Activated CD8-positive, alpha-beta memory T cell treated with anti-CD3 and anti-CD28 coated beads, Interleukin-2, amount 10 ng/mL, durations not matched to agents 7 days and 5 days (primary cell): ENCODE results near the gene COL25A1. TPM values are rescaled to one million over a fixed set of nuclear protein-coding genes. Genes with fewer than 3 reads are reported as not detected.
"Not testable (repeated sequence)": the region's sequence is repeated elsewhere in the genome, so short reads cannot be mapped to it uniquely, and the experiment has no call there.

Experiments used
- ATAC-seq: fragments of 150-1000 bp; cut with Tn5 transposase; one replicate; pipeline ENCODE4 v1.10.0; 2021; ENCODE audit warnings: moderate library complexity
- CTCF ChIA-PET: fragments of 350-600 bp; sonication (Branson Sonifier 250); formaldehyde crosslinking; loops from one replicate; lab custom pipeline; 2021; ENCODE audit warnings: antibody characterized with exemption; lab: Charles Lee
- DNase-seq: peaks from one replicate; pipeline ENCODE4 v3.0.0-alpha.2; 2020
- H3K27ac Mint-ChIP-seq: one replicate; pipeline ENCODE4 v1.8.0; 2021; ENCODE audit warnings: mild to moderate bottlenecking, mixed read lengths
- H3K27me3 Mint-ChIP-seq: one replicate; pipeline ENCODE4 v1.8.0; 2021; ENCODE audit warnings: mixed read lengths
- H3K36me3 Mint-ChIP-seq: one replicate; pipeline ENCODE4 v1.8.0; 2021; ENCODE audit warnings: mild to moderate bottlenecking, mixed read lengths
- H3K4me1 Mint-ChIP-seq: one replicate; pipeline ENCODE4 v1.8.0; 2021; ENCODE audit warnings: mixed read lengths
- H3K4me3 Mint-ChIP-seq: one replicate; pipeline ENCODE4 v1.8.0; 2021; ENCODE audit warnings: mild to moderate bottlenecking, moderate library complexity, mixed read lengths
- H3K9me3 Mint-ChIP-seq: one replicate; pipeline ENCODE4 v1.8.0; 2022; ENCODE audit warnings: low read depth, mixed read lengths
- total RNA-seq, 2 experiments: library from RNA; stranded (reverse); gene quantifications; one replicate each; pipeline ENCODE4 v1.2.3, GENCODE V29; 2021

Gene COL25A1
- total RNA-seq, 2 experiments from 2014 or later, result not detected

DNA sequence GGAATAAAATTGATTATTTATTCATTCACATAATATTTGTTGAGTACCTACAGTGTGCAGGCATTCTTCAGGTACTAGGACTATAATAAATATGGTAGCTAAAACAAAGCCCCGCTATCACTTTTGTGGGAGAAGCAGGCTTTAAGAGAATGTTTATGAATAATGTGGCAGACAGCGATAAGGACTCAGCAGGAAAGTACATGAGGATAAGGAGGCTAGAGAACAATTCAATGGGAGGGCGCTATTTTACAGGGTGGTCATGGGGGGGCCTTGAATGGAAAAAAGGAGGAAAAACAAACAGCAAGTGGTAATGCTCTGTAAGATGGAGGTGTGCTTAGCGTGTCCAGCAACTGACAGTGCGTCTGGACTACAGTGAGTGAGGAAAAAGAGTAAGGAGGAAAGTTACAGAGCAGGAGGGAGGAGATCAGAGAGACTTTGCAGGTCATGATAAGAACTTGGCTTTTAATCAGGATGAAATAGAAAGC lies 275.4 kb downstream of the COL25A1 start:
- H3K4me1 Mint-ChIP-seq, result no peaks in the 10 kb centered on the region
- ATAC-seq, result no peak
- no peak overlapping the region for H3K4me3 Mint-ChIP-seq
- H3K36me3 Mint-ChIP-seq, result no peaks in the 10 kb centered on the region
- no peak overlapping the region for H3K27ac Mint-ChIP-seq
- no peak for DNase-seq
- CTCF ChIA-PET, result no interaction called here
- peaks cover 3% of the 10 kb centered on the region for H3K27me3 Mint-ChIP-seq
- H3K9me3 Mint-ChIP-seq, result no peaks in the 10 kb centered on the region

DNA sequence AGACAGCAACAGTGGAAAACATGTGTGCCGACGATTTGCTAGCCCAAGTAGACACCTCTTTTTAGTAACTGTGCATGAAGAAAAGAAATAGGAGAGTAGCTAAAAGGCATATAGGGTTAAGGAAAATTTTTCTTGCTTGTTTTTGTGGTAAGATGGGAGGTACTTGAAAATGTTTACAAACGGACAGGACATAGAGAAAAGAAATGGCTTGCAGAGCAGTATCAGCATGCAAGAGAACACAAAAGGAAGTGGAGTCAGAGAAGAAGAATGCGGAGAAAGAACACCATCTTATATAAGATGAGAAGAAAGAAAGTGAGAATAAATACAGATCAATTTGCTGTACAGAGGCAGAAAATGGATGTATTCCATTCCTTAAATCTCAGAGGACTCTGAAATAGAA lies 275.9 kb downstream of the COL25A1 start:
- Mint-ChIP-seq H3K27ac (no peak overlapping the region), H3K27me3 (peaks cover 3% of the 10 kb centered on the region), H3K4me3 (no peak overlapping the region), H3K9me3 (no peaks in the 10 kb centered on the region), H3K4me1 (no peaks in the 10 kb centered on the region), H3K36me3 (no peaks in the 10 kb centered on the region)
- CTCF ChIA-PET, result no interaction called here
- ATAC-seq (no peak), DNase-seq (no peak)

DNA sequence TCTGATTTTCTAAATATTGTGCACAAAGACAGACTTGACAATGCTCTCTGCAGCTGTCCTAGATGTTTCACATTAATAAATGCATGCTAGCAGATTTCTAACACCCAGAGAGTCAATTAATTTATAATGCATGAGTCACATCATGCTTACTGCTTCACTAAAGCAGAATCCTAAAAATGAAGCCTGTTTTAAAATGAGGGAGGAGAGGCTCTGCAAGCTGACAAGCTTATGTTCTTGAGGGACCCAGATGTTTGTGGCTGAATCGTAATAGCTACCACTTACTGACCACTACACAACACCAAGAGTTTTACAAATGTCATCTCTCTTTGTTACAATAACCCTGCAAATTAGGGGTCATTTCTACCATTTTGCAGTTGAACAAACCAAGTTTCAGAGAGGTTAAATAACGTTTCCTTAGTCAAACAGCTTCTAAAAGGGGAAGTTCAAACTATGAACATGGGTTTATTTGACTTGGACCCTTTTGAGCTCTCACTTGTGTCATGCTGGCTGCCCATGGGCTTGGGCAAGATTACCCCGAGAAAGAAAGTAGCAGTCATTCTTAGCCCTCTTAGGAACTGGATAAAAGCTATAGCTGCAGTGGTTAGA lies 276.9 kb downstream of the COL25A1 start:
- H3K27ac Mint-ChIP-seq, result no peak overlapping the region
- H3K27me3 Mint-ChIP-seq, result peaks cover 3% of the 10 kb centered on the region
- peaks cover 3% of the 10 kb centered on the region for H3K9me3 Mint-ChIP-seq
- no peak for ATAC-seq
- CTCF ChIA-PET, result no interaction called here
- no peaks in the 10 kb centered on the region for H3K36me3 Mint-ChIP-seq
- no peak overlapping the region for H3K4me3 Mint-ChIP-seq
- H3K4me1 Mint-ChIP-seq, result no peaks in the 10 kb centered on the region
- no peak for DNase-seq

DNA sequence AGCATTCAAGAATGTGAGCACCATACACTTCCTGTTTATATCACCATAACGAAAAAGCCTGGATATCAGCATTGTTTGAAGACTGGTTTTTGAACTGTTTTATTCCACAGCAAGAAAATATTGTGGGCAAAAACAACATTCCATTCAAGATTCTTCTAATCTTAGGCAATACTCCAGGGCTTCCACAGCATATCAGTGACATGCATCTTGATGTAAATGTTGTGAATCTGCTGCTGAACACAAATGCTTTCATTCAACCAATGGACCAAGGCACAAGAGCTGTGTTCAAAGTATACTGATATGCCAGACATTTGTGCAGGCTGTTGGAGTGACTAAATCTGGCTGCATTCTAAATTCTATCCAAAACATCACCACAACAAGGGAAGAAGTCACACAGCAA lies 279.5 kb downstream of the COL25A1 start:
- no peak for DNase-seq
- ATAC-seq, result no peak
- Mint-ChIP-seq H3K4me3 (no peak overlapping the region), H3K27ac (no peak overlapping the region), H3K9me3 (peaks cover 3% of the 10 kb centered on the region), H3K4me1 (no peaks in the 10 kb centered on the region), H3K27me3 (no peaks in the 10 kb centered on the region), H3K36me3 (no peaks in the 10 kb centered on the region)
- CTCF ChIA-PET, result no interaction called here

DNA sequence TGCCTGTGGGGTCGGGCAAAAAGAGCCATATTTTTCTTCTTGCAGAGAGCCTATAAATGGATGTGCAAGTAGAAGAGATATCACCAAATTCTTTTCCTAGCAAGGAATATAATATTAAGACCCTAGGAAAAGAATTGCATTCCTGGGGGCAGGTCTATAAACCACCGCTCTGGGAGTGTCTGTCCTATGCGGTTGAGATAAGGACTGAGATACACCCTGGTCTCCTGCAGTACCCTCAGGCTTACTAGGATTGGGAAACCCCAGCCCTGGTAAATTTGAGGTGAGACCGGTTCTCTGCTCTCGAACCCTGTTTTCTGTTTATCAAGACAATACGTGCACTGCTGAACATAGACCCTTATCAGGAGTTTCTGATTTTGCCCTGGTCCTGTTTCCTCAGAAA lies 280.8 kb downstream of the COL25A1 start:
- H3K4me1 Mint-ChIP-seq, H3K36me3 Mint-ChIP-seq, CTCF ChIA-PET, H3K27ac Mint-ChIP-seq, H3K9me3 Mint-ChIP-seq, DNase-seq, H3K4me3 Mint-ChIP-seq, ATAC-seq, H3K27me3 Mint-ChIP-seq: not testable (repeated sequence)

DNA sequence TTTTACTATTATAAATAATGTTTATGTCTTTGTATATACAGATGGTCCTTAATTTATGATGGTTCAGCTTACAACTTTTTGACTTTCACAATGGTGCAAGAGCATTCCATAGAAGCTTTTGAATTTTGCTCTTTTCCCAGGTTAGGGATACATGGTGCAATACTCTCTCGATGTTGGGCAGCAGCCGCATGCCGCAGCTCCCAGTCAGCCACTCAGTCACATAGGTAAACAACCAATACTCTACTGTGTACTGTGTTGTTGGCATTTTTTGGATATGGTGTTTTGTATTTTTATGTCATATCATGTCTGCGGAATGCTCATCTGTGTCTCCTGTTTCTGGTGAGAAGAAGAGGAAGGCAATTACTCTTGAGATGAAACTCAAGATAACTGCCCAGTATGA lies 281.6 kb downstream of the COL25A1 start:
- Mint-ChIP-seq H3K27ac (no peak overlapping the region), H3K9me3 (peaks cover 3% of the 10 kb centered on the region), H3K27me3 (no peaks in the 10 kb centered on the region), H3K36me3 (no peaks in the 10 kb centered on the region), H3K4me1 (no peaks in the 10 kb centered on the region), H3K4me3 (no peak overlapping the region)
- ATAC-seq (no peak), DNase-seq (no peak)
- CTCF ChIA-PET, result no interaction called here

DNA sequence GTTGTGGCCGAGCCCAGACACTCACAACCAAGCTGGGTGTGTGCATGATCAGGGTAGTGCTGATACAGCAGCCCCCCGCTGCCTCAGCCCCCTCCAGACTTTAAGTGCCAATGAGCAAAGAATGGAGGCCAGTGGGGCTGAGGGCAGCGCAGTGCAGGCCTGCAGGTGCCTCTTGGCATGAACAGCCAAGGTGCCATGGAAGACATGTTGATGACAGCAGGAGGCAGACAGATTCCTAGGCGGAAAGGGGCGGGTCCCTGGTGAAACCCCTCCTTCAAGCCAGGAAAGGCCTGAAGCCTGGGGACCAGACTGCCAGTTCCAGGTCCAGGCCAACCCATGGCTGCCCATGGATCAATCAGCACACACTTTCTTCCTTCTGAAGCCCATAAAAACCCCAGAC lies 286.3 kb downstream of the COL25A1 start:
- H3K4me1 Mint-ChIP-seq, result no peaks in the 10 kb centered on the region
- H3K36me3 Mint-ChIP-seq, result no peaks in the 10 kb centered on the region
- ATAC-seq (no peak), DNase-seq (no peak)
- H3K27ac Mint-ChIP-seq, result no peak overlapping the region
- no peaks in the 10 kb centered on the region for H3K27me3 Mint-ChIP-seq
- no peak overlapping the region for H3K4me3 Mint-ChIP-seq
- peaks cover 3% of the 10 kb centered on the region for H3K9me3 Mint-ChIP-seq
- CTCF ChIA-PET, result no interaction called here

DNA sequence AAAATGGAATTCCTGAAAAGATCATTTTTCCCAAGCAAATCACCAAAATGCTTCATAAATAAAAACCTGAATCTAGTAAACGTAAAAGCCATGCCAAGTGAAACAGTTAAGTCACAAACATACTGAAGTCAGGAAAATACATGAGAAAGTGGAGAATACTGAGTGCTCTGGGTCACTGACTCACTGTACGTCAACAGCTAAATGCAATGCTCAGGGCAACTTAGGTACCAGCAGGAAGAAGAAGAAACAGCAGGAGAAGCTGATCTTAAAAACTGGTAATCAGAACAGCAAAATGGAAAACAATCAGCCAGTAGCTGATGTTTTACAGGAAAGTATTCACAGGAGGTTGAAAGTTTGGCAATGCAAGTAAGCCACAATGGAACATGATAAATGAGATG lies 287.0 kb downstream of the COL25A1 start:
- ATAC-seq (no peak), DNase-seq (no peak)
- Mint-ChIP-seq H3K27ac (no peak overlapping the region), H3K9me3 (no peaks in the 10 kb centered on the region), H3K36me3 (no peaks in the 10 kb centered on the region), H3K4me3 (no peak overlapping the region), H3K4me1 (no peaks in the 10 kb centered on the region), H3K27me3 (no peaks in the 10 kb centered on the region)
- CTCF ChIA-PET, result no interaction called here

DNA sequence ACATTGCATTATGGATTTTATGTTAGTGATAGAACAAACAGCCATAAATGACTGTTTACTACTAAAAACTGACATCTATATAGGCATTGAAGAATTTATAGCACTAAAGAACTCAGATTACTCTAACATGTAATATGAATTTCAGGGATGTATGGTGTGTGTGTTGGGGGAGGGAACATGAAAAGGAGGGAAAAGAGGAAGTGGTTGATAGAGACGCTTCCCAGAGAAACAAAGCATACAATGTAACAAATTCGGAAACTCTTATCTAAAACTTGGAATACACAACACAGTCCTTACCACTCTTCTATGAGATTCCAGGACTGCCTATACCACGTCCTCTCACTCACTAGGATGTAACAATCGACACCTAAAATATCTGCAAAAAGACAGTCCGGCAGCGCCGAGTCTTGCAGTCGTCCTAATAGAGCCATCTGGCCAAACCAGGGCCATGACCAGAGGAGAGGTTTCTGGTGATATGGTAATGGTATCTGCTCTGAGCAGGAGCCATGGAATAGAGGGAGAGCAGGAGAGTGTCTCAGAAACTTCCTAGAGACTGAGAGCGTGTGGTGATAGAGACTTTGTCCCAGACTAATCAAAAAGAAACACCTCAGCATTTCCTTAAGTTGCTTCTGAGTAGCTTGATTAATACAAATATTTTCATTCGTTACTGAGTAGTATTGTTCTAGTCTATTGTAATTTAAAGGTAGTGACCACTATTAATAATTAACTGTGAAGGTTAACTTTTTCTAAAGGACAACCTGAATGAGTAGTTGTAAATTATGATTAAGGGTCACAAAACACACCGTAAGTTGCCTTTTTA lies 287.7 kb downstream of the COL25A1 start:
- no peaks in the 10 kb centered on the region for H3K9me3 Mint-ChIP-seq
- H3K4me3 Mint-ChIP-seq, result no peak overlapping the region
- H3K27ac Mint-ChIP-seq, result no peak overlapping the region
- DNase-seq (no peak), ATAC-seq (no peak)
- no peaks in the 10 kb centered on the region for H3K36me3 Mint-ChIP-seq
- no peaks in the 10 kb centered on the region for H3K4me1 Mint-ChIP-seq
- CTCF ChIA-PET, result no interaction called here
- no peaks in the 10 kb centered on the region for H3K27me3 Mint-ChIP-seq

DNA sequence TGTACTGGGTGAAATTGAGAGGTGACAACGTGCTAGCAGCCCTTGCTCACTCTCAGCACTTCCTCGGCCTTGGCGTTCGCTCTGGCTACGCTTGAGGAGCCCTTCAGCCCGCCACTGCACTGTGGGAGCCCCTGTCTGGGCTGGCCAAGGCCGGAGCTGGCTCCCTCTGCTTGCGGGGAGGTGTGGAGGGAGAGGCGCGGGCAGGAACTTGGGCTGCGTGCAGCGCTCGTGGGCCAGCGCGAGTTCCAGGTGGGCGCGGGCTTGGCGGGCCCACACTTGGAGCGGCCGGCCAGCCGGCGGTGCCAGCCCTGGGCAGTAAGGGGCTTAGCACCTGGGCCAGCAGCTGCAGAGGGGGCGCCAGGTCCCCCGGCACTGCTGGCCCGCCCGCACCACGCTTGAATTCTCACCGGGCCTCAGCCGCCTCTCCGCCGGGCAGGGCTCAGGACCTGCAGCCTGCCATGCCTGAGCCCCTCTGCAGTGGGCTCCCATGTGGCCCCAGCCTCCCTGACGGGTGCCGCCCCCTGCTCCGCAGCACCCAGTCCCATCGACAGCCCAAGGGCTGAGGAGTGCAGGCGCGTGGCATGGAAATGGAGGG lies 290.1 kb downstream of the COL25A1 start:
- DNase-seq (no peak), ATAC-seq (no peak)
- Mint-ChIP-seq H3K36me3 (no peaks in the 10 kb centered on the region), H3K27ac (no peak overlapping the region), H3K4me3 (no peak overlapping the region), H3K9me3 (no peaks in the 10 kb centered on the region), H3K27me3 (peaks cover 12% of the 10 kb centered on the region), H3K4me1 (no peaks in the 10 kb centered on the region)
- CTCF ChIA-PET, result no interaction called here

DNA sequence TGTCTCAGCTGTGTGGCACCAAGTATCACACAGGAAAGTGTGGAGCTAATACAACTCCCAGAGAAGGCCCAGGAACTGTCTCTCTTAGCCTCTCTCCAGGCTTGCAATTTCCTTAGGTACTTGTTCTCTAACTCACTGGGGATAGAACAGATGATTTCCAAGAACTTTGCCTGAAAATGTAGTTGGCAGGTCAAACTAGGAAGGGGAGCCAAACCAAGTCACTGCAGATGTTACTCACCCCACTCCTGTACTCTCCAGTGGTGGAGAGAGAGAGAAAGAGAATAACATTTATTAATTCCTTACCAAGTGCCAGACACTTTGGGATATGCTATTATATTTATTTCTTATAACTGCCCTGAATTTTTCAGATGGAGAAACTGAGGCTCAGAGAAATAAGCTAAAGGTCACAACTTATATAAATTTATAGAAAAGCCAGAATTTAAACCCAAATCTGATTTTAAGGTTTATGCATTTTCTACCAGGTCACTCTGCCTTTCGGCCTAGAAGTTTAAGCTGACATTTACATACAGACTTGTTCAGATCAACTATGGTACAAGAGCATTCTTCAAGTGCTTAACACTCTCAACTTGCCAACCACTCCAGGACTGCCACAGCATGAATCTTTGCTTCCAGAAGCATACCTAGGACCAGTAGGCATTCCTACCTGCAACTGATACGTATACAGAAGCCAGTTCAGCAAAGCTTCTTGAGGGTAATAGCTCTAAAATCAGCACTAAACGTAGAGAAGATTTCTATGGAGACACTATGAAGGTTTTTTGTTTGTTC lies 291.0 kb downstream of the COL25A1 start:
- Mint-ChIP-seq H3K36me3 (no peaks in the 10 kb centered on the region), H3K27me3 (peaks cover 12% of the 10 kb centered on the region), H3K27ac (no peak overlapping the region), H3K4me3 (no peak overlapping the region), H3K4me1 (no peaks in the 10 kb centered on the region), H3K9me3 (no peaks in the 10 kb centered on the region)
- ATAC-seq (no peak), DNase-seq (no peak)
- CTCF ChIA-PET, result no interaction called here

DNA sequence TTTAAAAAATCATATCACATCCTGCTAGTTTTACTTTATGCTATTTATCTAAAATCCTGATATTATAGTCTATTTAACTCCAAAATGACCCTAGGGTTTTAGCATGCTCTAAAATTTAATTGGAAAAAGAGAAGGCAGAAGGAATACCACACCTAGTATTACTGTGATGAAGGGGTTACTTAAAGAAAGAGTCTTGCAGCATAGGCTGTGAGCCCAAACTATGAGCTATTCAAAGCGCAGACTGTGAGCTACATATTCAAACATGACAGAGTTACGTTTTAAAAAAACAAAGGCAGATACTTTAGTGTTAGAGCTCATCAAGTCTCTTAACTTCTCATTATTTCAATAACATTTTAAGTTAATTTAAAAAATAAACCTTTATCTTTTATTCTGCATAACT lies 291.9 kb downstream of the COL25A1 start:
- CTCF ChIA-PET, result no interaction called here
- H3K27ac Mint-ChIP-seq, result no peak overlapping the region
- no peak for DNase-seq
- no peak overlapping the region for H3K4me3 Mint-ChIP-seq
- peaks cover 3% of the 10 kb centered on the region for H3K4me1 Mint-ChIP-seq
- peaks cover 12% of the 10 kb centered on the region for H3K27me3 Mint-ChIP-seq
- H3K9me3 Mint-ChIP-seq, result no peaks in the 10 kb centered on the region
- H3K36me3 Mint-ChIP-seq, result no peaks in the 10 kb centered on the region
- no peak for ATAC-seq

DNA sequence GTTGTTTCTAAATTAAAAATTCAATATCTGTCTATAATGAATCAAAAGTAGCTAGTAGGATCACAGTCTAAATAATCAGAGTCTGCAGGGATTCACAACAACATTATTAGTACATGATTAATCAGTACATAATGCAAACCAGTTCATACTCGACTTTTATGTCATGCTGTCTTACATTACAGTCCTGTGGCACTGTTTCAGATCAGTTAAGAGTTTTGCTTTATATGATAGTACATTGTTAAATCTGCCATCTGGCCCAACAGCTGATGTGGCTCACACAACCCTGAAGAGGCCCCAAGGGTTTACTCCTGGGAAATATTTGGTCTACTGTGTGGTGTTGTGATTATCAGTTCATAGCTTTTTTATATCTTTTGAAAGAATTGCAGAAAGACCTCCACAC lies 292.5 kb downstream of the COL25A1 start:
- H3K4me1 Mint-ChIP-seq, result peaks cover 9% of the 10 kb centered on the region
- H3K27ac Mint-ChIP-seq, result no peak overlapping the region
- ATAC-seq, result no peak
- H3K27me3 Mint-ChIP-seq, result peaks cover 12% of the 10 kb centered on the region
- no peaks in the 10 kb centered on the region for H3K36me3 Mint-ChIP-seq
- no peaks in the 10 kb centered on the region for H3K9me3 Mint-ChIP-seq
- no peak overlapping the region for H3K4me3 Mint-ChIP-seq
- no peak for DNase-seq
- CTCF ChIA-PET, result no interaction called here
